ENCODE data around the gene INTS1.

Gene INTS1

DNA sequence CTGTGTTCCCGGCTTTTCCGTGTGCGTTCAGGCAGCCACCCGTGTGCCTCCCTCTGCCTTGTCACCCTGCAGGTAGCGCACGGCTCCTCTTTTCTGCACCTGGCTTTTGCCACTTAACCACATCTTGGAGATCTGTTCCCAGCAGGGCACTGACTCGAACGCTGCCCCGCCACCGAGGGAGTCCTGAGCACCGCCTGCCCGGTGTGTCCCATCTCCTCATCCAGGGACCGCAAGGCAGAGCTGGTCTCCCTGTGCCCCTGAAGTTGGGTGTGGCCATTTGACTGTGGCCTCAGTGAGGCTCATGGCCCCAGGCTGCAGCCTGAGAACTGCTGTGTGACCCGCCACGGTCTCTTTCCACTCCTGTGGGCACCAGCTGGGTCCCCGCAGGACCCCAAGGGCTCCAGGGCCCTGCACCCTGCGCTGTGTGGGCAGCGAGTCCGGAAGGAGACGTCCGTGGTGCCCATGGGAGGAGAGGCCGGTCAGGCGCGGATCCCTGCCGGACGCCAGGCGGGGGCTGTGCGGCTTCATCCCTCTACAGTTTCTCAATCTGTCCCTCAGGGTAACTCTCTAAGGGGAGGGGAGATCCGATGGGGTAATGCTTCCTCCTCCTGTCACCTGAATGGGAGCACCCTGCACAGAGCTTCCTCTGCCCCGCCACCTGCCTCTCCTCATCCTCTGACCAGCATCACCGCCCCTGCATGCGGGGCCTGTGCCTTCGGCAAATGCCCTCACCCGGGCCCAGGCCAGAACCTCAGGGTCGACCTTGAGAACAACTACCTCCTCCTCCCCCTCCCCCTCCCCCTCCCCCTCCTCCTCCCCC lies 1.8 kb upstream of the INTS1 start:
- DNase-seq: no peak

DNA sequence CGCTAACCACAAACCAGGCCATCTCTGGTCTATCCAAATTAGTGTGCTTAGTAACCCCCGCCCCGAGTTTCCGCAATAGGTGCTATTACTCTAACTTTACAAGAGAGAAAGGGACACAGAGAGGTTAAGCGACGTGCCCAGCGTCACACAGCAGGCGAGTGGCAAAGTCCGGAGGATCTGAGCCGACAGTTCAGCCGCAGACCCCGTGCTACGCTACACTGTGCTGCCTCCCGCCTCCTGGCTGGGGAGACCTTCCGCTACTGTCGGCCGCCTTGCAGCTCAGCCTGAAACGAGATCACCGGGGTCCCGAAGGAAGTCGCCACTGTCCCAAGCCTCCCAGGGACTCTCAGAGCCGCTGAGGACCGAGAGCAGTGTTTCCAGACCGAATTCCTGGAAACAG lies 799 bp downstream of the INTS1 start:
- no peak for DNase-seq

DNA sequence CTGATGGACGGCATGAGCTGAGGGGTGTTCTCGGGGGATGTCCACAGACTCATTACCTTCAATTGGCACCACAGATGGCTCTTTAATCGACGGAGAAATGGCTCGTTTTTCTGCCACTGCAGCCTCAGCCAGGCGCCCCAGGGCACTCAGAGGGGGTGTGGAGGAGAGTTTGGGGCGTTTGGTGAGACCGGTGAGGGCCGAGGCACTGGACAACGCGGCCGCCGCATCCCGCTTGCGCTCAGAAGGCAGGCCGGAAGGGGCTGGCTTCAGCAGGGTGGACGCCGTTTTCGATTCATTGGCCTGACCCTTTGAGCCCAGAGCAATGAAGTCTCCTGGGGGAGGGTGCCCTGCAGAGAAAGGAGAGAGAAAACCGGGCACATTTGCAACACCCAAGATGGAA lies 1.3 kb downstream of the INTS1 start:
- no peak for DNase-seq

DNA sequence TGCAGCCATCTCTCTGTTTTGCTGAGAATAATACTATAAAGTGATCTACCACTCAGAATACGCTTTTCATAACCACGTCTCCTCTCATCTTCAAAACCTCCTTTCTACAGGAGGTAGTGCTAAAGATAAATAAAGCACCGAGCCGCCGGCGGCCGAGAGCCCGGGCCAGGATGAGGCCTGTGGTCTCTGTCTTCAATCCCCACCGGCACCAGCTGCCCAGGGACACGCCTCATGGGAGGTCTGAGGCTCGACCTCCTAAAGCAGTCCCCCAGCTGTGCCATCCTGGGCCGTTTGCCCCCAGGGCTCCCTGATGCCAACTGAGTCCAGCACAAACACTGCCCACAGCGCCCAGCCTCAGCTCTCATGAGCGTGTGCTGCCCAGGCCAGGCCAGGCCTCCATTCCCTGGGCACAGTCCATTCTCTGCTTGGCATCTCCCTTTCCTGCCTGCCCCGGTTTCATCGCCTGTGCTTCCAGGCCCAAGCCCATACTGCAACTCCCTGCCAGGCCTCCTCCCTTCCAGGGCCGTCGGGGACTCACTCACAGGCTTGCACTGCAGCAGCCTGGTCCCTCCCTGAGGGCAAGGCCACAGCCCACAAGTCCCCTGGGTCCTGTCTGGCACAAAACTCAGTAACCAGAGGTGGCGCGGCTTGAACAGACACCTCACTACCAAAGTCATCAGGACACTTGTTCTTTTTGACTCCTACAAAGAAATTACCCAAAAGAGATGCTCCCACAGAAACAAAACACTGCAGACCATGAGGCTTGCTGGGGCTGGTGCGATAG lies 2.5 kb downstream of the INTS1 start:
- DNase-seq: no peak

DNA sequence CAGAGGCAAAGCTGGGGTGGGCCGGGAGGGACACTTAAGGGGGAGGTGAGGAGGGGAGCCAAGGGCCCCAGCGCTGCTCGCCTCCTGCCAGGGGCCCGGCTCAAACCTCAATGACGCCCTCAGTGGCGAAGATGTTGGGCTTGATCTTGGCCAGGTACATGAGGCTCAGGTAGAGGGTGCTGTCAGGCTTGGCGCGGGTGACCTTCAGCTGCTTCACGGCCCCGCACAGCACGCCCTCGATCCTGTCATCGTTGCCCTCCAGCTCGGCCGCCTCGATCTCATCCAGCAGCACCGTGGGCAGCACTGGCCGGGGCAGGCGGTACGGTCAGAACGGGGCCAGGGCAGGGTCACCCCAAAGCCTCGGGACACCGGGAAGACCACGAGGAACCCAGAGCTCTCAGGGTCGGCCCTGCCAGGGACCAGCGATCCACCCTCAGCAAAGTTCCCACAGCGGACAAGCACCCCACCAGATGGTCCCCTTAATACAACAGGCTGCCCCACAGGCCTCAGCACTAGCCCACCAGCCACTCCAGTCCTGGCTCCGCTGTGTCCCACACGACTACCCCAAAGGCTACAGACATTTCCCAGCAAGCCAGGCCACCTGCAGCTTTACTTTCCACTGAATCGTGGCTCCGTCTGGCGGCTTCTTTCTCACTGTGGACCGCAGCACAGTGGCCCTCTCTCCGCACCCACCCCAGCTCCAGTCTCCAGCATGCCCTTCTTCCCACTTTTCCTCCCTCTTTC lies 4.0 kb downstream of the INTS1 start:
- no peak for DNase-seq

DNA sequence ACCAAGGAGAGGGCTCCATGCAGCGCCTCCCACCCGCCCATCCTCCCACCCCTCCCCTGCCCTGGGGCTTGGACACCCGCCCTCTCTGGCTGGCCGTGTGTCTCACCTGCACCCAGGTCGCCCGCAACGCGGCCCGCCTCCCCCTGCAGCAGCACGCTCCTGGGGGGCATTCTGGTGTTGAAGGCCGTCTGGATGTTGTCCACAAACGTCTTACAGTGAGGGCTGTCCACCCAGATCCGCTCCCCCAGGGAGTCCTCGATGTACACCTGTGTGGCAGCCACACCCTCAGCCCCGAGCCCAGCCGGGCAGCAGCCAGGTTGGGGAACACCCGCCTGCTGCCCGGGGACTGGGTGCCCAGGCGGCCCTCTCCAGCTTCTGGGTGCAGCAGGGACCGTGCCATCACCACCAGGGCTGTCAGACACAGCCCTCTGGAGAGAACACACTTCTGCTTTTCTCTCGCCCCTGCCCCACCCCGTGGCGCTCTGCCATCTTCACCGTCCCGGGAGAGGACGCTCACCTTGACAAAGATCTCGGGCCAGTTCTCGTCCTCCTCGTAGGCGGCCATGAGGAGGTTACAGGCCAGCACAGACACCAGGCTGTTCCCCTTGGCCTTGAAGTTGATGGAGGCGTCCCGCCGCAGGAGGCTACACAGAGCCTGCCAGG lies 4.7 kb downstream of the INTS1 start:
- no peak for DNase-seq

DNA sequence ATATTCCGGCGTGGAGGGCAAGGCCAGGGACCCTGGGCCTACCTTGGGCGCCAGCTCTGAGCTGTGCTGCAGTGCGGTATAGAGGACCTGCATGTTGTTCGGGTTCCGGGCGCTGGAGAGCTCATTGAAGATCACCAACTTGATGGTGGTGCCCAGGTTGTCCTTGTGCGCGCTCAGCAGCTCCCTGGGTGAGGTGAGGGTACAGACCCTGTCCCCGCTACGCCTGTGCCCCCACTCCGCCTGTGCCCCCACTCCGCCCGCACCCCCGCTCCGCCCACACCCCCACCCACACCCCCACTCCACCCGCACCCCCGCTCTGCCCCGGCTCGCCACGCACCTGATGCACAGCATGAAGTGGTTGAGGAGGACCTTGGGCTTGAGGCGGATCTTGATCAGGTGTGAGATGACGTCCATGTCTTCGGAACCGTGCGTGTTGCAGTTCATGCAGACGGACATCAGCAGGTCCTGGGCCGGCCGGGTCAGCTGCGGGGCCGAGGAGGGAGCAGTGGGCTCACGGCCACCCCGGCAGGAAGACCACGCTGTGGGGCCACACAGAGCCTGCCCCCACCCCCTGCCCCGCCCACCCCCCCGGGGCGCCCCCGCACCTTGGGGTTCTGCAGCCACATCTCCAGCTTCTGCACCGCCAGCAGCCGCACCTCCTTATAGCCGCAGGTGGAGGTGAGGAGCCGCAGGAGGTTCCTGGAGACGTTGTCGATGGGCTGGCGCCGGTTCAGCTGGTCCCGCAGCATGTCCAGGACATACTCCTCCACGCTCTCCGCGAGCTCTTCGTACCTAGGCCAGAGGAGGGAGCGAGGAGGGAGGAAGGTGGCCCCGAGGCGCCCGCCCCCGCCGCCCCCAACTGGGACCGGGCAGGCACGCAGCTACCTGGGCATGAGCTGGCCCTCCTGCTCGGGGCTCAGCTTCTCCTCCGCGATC lies 5.6 kb downstream of the INTS1 start:
- DNase-seq: no peak

DNA sequence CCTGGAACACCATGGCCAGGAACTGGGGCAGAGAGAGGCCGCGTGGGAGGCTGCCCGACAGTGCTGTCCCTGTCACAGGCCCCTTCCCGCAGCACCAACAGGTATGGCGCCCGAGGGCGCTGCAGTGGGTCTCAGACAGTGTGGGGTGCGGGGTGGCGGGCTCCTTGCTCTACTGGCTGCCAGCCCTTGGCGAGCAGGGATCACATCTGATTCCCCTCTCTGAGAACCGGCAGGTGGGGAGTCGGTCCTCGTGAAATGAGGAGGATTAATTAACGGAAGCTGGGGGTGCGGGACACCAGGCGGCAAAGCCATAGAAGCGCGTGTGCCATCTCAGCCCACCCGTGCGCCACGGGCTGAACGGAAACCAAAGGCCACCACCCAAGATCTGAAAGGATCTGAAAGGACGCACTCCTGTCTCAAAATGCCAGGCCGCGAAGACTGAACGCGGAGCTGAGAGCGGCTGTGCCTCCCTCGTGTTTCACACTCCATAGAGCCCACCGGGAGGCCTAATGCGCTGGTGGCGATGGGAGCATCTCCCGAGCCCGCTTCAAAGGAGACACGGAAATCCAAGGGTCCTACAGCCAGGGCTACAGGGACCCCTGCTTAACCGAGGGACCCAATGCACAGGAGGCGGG lies 6.8 kb downstream of the INTS1 start:
- no peak for DNase-seq

DNA sequence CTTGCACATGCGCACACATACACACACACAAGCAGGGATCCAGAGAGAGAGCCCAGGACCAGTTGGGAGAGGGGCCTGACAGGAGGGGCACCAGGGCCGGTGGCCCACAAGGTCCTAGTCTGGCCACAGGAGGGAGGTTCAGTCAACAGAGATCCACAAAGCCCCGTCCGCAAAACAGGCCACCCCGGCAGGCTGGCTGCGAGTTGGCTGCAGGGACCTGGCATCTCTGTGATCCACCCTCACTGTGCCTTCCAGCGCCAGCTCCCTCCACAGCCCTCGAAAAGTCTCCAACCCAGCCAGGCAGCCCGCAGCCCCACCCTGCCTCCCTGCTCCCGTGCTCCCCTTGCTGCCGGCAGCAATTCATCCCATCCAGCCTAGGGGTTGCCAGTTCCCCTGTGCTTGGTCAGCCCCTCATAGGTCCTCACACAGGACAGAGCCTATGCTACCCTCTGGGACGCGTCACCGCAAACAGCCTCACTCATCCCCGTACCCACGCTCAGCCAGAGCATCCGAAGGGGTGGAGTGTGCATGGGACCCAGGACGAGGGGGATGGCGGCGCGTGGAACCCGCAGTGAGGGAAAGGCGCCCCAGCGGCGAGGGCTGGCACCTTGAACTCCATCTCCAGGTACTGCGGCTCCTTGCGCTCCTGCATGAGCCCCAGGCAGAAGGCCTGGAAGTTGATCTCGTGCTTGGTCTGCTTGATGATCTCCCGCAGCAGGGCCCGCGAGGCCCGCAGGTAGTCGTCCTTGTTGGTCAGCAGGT lies 7.5 kb downstream of the INTS1 start:
- no peak for DNase-seq

DNA sequence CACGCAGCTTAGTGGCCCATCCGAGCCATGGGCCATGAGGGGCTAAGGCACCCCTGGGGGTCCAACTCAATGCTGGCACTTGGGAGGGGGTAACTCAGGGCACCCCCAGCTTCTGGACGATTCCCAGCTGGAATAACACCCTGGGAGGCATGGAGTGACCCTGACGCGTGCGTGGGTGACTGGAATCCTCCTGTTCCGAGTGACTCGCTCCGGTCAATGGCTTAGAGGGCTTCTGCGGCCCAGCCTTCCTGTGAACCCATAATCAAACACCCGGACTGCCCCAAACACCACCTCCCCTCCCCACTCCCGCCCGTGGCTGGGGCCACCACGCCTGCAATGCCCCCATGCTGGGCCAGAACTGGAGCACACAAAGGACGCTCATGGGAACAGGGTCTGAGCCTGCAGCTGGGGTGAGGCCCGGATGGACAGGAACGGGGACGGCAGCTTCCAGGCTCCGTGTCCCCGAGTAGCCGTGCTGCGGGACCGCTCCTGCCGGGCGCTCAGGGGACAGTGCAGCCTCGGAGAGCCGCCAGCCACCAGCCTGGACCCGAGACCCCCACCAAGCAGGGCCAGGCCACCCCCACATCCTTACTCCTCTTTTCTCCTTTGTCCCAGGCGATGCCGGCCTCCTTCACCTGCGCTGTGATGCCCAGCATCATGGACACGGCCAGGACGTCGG lies 8.5 kb downstream of the INTS1 start:
- no peak for DNase-seq

DNA sequence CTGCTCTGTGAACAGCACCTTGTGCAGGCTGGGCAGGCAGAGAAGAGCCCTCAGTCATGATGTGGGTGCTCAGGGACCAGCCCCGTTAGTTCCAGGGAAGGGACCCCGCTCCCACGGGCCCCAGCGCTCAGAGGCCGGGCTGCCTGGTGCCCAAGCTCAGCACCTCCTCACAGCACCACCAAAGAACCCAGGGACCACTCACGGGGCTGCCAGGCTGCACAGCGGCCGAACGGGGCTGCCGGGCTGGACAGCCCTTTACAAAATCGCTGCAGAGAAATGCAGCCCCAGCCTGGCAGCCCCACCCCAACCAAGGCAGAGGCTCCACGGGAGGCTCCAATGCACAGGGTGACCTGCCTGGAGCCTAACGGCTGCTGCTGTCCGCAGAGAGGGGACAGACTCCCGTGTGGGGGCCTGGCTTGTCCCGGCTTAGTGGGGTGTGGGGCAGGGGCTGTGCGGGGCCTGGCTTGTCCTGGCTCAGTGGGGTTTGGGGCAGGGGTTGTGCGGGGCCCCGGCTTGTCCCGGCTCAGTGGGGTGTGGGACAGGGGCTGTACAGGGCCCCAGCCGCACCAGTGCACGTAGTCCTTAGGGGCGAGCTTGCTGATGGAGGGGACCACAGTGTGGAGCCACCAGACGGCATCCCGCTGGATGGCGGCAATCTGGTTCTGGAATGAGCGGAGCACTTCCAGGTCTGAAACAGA lies 9.2 kb downstream of the INTS1 start:
- no peak for DNase-seq

DNA sequence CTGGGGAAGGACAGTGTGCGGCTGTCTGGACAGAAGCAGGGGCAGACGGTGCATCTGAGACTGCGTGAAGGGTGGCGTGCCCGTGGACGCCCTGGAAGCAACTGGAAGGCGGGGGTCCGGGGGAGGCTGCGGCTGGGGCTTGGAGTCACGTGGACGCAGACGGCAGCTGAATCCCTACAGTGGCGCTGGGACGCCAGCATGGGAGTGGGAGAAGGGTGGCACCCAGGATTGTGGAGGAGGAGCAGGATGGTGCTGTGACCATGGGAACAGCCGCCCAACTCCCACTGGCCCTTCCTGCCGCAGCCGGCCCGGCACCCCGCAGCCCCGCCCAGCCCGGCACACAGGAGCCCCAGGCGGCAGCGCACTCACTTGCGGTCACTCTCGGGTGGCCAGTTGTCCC lies 9.7 kb downstream of the INTS1 start:
- no peak for DNase-seq

DNA sequence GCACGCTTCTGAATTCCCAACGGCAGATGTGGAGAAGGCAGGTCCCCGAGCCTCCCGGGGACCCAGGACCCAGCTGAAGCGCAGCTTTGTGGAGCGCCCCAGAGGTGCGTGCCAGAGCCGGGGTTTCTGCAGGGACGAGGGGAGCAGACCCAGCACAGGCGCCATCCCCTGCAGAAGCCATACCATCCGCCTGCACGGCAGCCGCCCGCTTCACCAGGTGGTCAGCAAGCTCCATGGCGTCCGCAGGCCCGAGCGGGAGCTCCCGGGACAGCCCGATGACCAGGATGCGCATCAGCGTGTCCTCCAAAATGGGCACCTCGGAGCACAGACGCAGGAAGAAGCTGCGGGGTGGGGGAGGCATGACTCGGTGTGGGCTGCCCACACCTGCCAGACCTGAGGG lies 10.6 kb downstream of the INTS1 start:
- no peak for DNase-seq

DNA sequence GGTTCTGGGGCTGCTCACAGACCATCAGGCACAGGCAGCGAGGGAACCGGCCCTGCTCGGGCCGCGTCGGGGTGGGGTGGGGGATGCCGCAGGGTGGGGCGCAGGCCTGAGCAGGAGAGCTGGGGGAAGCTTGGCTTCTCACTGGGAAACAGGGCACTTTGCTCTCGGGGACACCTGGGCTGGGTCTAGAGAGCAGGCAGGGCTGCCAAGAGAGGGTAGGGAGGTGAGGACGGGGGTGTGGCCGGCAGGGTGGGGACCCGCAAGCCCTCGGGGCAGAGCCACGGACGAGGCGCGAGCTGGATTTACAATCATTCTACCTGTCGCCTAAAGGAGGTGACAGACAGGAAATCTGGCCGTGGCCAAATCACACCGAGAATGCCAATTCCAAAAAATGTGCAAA lies 11.1 kb downstream of the INTS1 start:
- DNase-seq: no peak

DNA sequence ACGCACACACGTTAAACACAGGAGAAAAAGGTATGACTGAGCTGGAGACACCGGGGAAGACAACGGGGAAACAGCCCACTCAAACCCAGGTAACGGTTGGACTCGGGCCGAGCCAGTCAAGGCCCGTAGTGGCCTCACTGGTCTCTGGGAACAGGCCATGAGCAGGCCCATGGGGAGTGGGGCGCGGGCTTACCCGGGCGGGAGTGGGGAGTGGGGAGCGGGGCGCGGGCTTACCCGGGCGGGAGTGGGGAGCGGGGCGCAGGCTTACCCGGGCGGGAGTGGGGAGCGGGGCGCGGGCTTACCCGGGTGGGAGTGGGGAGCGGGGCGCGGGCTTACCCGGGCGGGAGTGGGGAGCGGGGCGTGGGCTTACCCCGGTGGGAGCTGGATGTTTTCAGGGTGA lies 11.5 kb downstream of the INTS1 start:
- DNase-seq: no peak

DNA sequence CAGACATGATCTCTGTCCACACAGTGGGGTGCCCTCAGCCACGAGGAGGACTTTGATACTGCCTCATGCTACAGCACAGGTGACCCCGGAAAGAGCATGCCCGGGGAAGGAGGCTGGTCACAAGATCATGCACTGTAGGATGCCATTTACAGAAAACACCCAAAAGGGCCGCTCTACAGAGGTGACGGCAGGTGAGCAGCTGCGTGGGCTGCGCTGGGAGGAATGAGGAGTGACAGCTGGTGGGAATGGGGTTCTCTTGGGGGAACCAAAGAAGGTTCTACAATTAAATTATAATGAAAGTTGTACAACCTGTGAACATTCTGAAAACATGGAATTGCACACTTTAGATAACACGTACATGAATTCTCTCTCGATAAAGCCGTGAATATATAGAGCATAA lies 12.0 kb downstream of the INTS1 start:
- DNase-seq: no peak

DNA sequence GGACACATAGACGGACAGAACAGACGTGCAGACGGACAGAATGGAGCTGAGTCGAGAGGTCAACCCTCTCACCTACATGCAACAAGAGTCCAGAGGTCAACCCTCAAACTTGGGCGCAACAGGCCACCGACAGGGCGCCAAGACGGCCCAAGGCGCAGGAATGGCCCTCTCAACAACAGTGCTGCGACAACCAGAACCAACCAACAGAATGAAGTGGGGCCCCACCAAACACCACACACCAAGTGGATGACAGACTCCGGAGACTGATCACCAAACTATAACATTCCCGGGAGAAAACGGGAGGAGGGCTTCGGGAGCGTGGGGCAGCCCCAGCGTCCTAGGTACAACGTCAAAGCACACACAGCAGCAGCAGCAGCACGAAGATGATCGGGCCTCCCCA lies 13.4 kb downstream of the INTS1 start:
- no peak for DNase-seq

DNA sequence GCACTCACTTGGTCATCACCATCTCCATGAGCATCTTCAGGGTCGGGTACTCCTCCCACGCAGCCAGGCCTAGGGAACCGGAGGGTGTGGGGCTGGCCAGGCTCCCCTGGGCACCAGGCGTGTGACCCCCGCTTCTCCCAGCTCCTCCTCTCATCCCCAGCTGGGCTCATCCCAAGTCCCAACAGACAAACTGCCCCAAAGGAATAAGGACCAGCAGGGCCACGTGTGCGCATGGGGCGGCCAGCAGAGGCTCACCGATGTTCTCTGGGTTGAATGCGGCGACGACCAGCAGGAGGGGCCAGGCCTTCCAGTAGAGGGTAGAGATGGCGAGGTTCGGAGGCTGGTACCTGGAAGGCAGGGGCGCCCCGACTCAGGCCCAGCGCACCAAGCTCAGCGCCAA lies 14.9 kb downstream of the INTS1 start:
- no peak for DNase-seq

DNA sequence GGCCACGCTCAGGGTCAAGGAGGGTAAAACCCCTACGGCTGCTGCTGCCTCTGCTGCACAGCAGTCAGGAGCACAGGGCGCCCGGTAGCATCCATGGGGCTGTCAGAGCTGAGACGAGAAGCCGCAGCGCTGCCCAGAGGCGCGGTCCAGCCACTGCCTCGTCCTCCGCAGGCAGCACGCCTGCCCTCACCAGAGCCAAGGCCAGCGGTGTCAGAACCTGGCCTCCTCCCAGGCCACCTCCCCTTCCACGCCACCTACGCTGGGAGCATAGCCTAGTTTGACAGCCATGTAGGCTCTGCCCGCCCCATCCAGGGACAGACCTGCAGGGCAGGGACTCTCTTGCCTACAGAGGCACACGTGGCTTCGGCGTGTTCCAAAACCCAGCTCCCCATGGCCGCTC lies 16.2 kb downstream of the INTS1 start:
- no peak for DNase-seq

DNA sequence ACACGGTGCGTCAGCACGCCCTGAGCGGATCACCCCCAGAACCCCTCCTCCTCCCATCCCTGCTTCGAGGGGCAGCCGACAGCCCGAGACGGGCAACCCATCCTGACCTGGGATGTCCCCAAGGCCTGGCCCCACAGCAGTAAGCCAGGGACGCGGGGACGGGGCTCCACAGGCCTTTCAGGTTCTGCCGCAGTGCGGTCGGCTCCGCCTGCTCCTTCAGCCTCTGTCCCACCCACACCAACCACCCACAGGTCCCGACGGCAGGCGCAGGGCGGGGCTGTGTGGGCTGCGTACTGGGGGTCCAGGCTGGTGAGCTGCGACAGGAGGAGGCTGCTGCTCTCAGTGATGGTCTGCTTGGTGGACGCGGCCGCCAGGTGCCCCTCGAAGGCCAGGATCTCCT lies 16.7 kb downstream of the INTS1 start:
- no peak for DNase-seq

All from CD4-positive, alpha-beta T cell treated with Interferon alpha-2 for 1 hour (primary cell).